Measurements from ENCODE around the gene GSTCD. TPM values are rescaled to one million over a fixed set of nuclear protein-coding genes. Genes with fewer than 3 reads are reported as not detected.

The GSTCD gene
- total RNA-seq, 1 experiment from 2014 or later = 8.8 TPM

- no peak overlapping the region for H3K27ac ChIP-seq (ENCODE audit: low read length)
- H3K27me3 ChIP-seq (ENCODE audit: control insufficient read depth, insufficient read depth, low read length) = no peaks in the 10 kb centered on the region
- H3K36me3 ChIP-seq (ENCODE audit: control insufficient read depth, insufficient read depth, low read length) = no peaks in the 10 kb centered on the region; the same call in 1 of the 2 replicates
- in situ Hi-C loops (cut with HindIII; ENCODE audit: low pct_unique_long_range_greater_than_20kb, low sequenced_read_pairs) (no loop called here), intact Hi-C loops (cut with micrococcal nuclease; ENCODE audit: unreplicated experiment) (loop anchor here (5.0 kb wide), 1 partner anchor 193 kb away; no protein-coding TSS in a partner anchor)
- DNase-seq (ENCODE audit: low read depth, low spot score) (no peak), ATAC-seq (no peak)
- no peaks in the 10 kb centered on the region for H3K9me3 ChIP-seq (ENCODE audit: control insufficient read depth, insufficient read depth, low read depth, low read length)
- CTCF ChIA-PET = interaction anchor here (0.8 kb wide), 1 partner anchor 241 kb away, joined by 3 read pairs; no protein-coding TSS in a partner anchor
- no peaks in the 10 kb centered on the region; the same call in 1 of the 2 replicates for H3K4me1 ChIP-seq (ENCODE audit: control insufficient read depth, insufficient read depth, low read length)
- BruUV-seq (replicated peaks) = no TSS peak
- TF ChIP-seq SIN3A (IDR thresholded peaks at IDR 0.05; ENCODE audit: borderline replicate concordance, insufficient read depth, low read depth, low read length) = no peak
- TF ChIP-seq POLR2AphosphoS5 (IDR thresholded peaks at IDR 0.05; ENCODE audit: low read depth, low read length) = no peak
- TF ChIP-seq, protein P1, sequence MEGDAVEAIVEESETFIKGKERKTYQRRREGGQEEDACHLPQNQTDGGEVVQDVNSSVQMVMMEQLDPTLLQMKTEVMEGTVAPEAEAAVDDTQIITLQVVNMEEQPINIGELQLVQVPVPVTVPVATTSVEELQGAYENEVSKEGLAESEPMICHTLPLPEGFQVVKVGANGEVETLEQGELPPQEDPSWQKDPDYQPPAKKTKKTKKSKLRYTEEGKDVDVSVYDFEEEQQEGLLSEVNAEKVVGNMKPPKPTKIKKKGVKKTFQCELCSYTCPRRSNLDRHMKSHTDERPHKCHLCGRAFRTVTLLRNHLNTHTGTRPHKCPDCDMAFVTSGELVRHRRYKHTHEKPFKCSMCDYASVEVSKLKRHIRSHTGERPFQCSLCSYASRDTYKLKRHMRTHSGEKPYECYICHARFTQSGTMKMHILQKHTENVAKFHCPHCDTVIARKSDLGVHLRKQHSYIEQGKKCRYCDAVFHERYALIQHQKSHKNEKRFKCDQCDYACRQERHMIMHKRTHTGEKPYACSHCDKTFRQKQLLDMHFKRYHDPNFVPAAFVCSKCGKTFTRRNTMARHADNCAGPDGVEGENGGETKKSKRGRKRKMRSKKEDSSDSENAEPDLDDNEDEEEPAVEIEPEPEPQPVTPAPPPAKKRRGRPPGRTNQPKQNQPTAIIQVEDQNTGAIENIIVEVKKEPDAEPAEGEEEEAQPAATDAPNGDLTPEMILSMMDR (IDR thresholded peaks at IDR 0.05) = peak; percentile 22; the same call in 1 of the 2 replicates
- TF ChIP-seq TCF7L2 (IDR thresholded peaks at IDR 0.05; ENCODE audit: low read depth, low read length) = no peak
- TF ChIP-seq, protein P2, sequence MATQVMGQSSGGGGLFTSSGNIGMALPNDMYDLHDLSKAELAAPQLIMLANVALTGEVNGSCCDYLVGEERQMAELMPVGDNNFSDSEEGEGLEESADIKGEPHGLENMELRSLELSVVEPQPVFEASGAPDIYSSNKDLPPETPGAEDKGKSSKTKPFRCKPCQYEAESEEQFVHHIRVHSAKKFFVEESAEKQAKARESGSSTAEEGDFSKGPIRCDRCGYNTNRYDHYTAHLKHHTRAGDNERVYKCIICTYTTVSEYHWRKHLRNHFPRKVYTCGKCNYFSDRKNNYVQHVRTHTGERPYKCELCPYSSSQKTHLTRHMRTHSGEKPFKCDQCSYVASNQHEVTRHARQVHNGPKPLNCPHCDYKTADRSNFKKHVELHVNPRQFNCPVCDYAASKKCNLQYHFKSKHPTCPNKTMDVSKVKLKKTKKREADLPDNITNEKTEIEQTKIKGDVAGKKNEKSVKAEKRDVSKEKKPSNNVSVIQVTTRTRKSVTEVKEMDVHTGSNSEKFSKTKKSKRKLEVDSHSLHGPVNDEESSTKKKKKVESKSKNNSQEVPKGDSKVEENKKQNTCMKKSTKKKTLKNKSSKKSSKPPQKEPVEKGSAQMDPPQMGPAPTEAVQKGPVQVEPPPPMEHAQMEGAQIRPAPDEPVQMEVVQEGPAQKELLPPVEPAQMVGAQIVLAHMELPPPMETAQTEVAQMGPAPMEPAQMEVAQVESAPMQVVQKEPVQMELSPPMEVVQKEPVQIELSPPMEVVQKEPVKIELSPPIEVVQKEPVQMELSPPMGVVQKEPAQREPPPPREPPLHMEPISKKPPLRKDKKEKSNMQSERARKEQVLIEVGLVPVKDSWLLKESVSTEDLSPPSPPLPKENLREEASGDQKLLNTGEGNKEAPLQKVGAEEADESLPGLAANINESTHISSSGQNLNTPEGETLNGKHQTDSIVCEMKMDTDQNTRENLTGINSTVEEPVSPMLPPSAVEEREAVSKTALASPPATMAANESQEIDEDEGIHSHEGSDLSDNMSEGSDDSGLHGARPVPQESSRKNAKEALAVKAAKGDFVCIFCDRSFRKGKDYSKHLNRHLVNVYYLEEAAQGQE (IDR thresholded peaks at IDR 0.05; ENCODE audit: insufficient read depth in 1 of 2, low read depth in 2 of 2, low read length in 1 of 2) = no peak
- H3K4me3 ChIP-seq (ENCODE audit: low read depth in 2 of 2, low read length in 2 of 2) = no peak overlapping the region
- POLR2A ChIA-PET = no interaction called here
Observed at GRCh38 chr4:105715692-105716278, 7.2 kb downstream of the GSTCD start.

GRCh38 chr4:105719204-105719603 lies 10.6 kb downstream of the GSTCD start:
- no peaks in the 10 kb centered on the region for H3K9me3 ChIP-seq (ENCODE audit: control insufficient read depth, insufficient read depth, low read depth, low read length)
- no peak overlapping the region for H3K27ac ChIP-seq (ENCODE audit: low read length)
- H3K4me1 ChIP-seq (ENCODE audit: control insufficient read depth, insufficient read depth, low read length) = no peaks in the 10 kb centered on the region
- no peaks in the 10 kb centered on the region for H3K27me3 ChIP-seq (ENCODE audit: control insufficient read depth, insufficient read depth, low read length)
- ChIA-PET CTCF (no interaction called here), POLR2A (no interaction called here)
- no peak for DNase-seq (ENCODE audit: low read depth, low spot score)
- TF ChIP-seq, protein P1 (IDR thresholded peaks at IDR 0.05) = no peak
- TF ChIP-seq SIN3A (IDR thresholded peaks at IDR 0.05; ENCODE audit: borderline replicate concordance, insufficient read depth, low read depth, low read length) (no peak), POLR2AphosphoS5 (IDR thresholded peaks at IDR 0.05; ENCODE audit: low read depth, low read length) (no peak), TCF7L2 (IDR thresholded peaks at IDR 0.05; ENCODE audit: low read depth, low read length) (no peak)
- TF ChIP-seq, protein P2 (IDR thresholded peaks at IDR 0.05; ENCODE audit: insufficient read depth in 1 of 2, low read depth in 2 of 2, low read length in 1 of 2) = no peak
- in situ Hi-C loops (cut with HindIII; ENCODE audit: low pct_unique_long_range_greater_than_20kb, low sequenced_read_pairs) = no loop called here
- H3K36me3 ChIP-seq (ENCODE audit: control insufficient read depth, insufficient read depth, low read length) = no peaks in the 10 kb centered on the region; the same call in 1 of the 2 replicates
- intact Hi-C loops (cut with micrococcal nuclease; ENCODE audit: unreplicated experiment) = loop anchor here (5.0 kb wide), 1 partner anchor 197 kb away; no protein-coding TSS in a partner anchor
- no peak overlapping the region for H3K4me3 ChIP-seq (ENCODE audit: low read depth in 2 of 2, low read length in 2 of 2)
- BruUV-seq (replicated peaks) = no TSS peak
- ATAC-seq = no peak

All from Panc1 (cell line).